PFSK-1 (cell line): Measurements from ENCODE around the gene SLC7A6OS.

Source experiments
- FOXP2 ChIP-seq: optimal IDR thresholded peaks from 2 replicates; pipeline ENCODE3; 2011; ENCODE audit warnings: borderline replicate concordance, control low read depth, inconsistent platforms; ENCODE audit not compliant: insufficient read depth; ENCODE audit errors: extremely low read length, extremely low read depth
- POLR2AphosphoS5 ChIP-seq: IDR thresholded peaks from 2 replicates; pipeline ENCODE4 v1.6.1; 2012; ENCODE audit warnings: low read depth, mild to moderate bottlenecking, control low read depth, low read length, moderate library complexity
- REST ChIP-seq, 2 experiments: IDR thresholded peaks; 2 replicates each; pipeline versions ENCODE4 v1.6.1 to v1.8.0; 2011 to 2012; ENCODE audit warnings: low read depth in 2 of 2, low read length in 2 of 2, control low read depth in 1 of 2, inconsistent platforms in 1 of 2, mild to moderate bottlenecking in 1 of 2, moderate library complexity in 1 of 2; ENCODE audit not compliant: insufficient read depth in 1 of 2

- no peak for TF ChIP-seq FOXP2
- no peak for TF ChIP-seq POLR2AphosphoS5
- TF ChIP-seq REST (IDR thresholded peaks at IDR 0.05; ENCODE audit: insufficient read depth in 1 of 2, low read depth in 2 of 2, low read length in 2 of 2), result no peak
These were observed 48.2 kb upstream of the SLC7A6OS start for GRCh38 chr16:68358951-68359350.
